ENCODE measurements around the gene PUS3. TPM values are rescaled to one million over a fixed set of nuclear protein-coding genes. Genes with fewer than 3 reads are reported as not detected.

PUS3 gene
- total and polyA plus RNA-seq, 2 experiments from 2014 or later, result 11.4 to 13.0 TPM

GRCh38 chr11:125931668-125932067, 28.7 kb upstream of the PUS3 start:
- no peaks in the 10 kb centered on the region for H3K4me1 ChIP-seq (ENCODE audit: low read depth)
- no peaks in the 10 kb centered on the region for H3K36me3 ChIP-seq
- no peak overlapping the region for H3K4me3 ChIP-seq
- TF ChIP-seq, protein P1, sequence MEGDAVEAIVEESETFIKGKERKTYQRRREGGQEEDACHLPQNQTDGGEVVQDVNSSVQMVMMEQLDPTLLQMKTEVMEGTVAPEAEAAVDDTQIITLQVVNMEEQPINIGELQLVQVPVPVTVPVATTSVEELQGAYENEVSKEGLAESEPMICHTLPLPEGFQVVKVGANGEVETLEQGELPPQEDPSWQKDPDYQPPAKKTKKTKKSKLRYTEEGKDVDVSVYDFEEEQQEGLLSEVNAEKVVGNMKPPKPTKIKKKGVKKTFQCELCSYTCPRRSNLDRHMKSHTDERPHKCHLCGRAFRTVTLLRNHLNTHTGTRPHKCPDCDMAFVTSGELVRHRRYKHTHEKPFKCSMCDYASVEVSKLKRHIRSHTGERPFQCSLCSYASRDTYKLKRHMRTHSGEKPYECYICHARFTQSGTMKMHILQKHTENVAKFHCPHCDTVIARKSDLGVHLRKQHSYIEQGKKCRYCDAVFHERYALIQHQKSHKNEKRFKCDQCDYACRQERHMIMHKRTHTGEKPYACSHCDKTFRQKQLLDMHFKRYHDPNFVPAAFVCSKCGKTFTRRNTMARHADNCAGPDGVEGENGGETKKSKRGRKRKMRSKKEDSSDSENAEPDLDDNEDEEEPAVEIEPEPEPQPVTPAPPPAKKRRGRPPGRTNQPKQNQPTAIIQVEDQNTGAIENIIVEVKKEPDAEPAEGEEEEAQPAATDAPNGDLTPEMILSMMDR (IDR thresholded peaks at IDR 0.05; ENCODE audit: low read depth, low read length), result no peak
- no peaks in the 10 kb centered on the region for H3K27me3 ChIP-seq
- H3K9me3 ChIP-seq (ENCODE audit: low read depth), result no peaks in the 10 kb centered on the region
- no peak for DNase-seq (ENCODE audit: low read depth in 1 of 2, low spot score in 1 of 2)
- H3K27ac ChIP-seq, result no peak overlapping the region

DNA sequence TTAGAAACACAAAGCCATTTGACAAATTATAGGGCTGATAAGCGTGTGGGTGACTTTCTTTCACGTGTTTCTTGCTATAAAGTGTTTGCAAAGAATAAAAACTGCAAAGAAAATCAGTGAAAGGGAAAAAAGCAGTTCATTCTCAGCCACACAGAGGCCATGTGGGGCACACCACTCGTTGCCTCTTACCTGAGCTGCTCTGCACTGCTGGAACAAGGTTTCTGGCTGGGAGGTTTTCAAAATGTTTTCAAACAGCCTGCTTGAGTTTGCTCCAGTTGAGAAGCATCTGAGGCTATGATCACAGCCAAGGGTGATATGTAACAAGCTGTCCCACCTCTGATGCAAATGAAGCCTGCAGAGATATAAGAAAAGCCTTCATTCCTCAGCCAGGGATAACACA, 28.1 kb upstream of the PUS3 start:
- Histone ChIP-seq H3K27ac (no peak overlapping the region), H3K4me3 (no peak overlapping the region), H3K27me3 (no peaks in the 10 kb centered on the region), H3K4me1 (ENCODE audit: low read depth) (no peaks in the 10 kb centered on the region), H3K36me3 (no peaks in the 10 kb centered on the region), H3K9me3 (ENCODE audit: low read depth) (no peaks in the 10 kb centered on the region)
- no peak for DNase-seq (ENCODE audit: low read depth in 1 of 2, low spot score in 1 of 2)
- TF ChIP-seq, protein P1 (IDR thresholded peaks at IDR 0.05; ENCODE audit: low read depth, low read length), result no peak

DNA sequence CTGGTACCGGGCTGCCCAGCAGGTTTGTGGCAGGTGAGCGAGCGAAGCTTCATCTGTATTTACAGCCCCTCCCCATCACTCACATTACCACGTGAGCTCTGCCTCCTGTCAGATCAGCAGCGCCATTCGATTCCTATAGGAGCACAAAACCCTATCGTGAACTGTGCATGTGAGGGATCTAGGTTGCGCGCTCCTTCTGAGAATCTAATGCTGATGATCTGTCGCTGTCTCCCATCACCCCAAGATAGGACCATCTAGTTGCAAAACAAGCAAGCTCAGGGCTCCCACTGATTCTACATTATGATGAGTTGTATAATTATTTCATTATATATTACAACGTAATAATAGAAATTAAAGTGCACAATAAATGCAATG, 27.1 kb upstream of the PUS3 start:
- TF ChIP-seq, protein P1 (IDR thresholded peaks at IDR 0.05; ENCODE audit: low read depth, low read length), result no peak
- H3K27me3 ChIP-seq, result no peaks in the 10 kb centered on the region
- H3K36me3 ChIP-seq, result no peaks in the 10 kb centered on the region
- no peak overlapping the region for H3K27ac ChIP-seq
- no peak overlapping the region for H3K4me3 ChIP-seq
- no peak for DNase-seq (ENCODE audit: low read depth in 1 of 2, low spot score in 1 of 2)
- no peaks in the 10 kb centered on the region for H3K9me3 ChIP-seq (ENCODE audit: low read depth)
- H3K4me1 ChIP-seq (ENCODE audit: low read depth), result no peaks in the 10 kb centered on the region

- Histone ChIP-seq H3K4me3 (no peak overlapping the region), H3K27ac (no peak overlapping the region), H3K36me3 (no peaks in the 10 kb centered on the region), H3K4me1 (ENCODE audit: low read depth) (no peaks in the 10 kb centered on the region), H3K27me3 (no peaks in the 10 kb centered on the region), H3K9me3 (ENCODE audit: low read depth) (no peaks in the 10 kb centered on the region)
- TF ChIP-seq, protein P1 (IDR thresholded peaks at IDR 0.05; ENCODE audit: low read depth, low read length), result no peak
- peak in 1 of 2 donors; percentile 30 for DNase-seq (ENCODE audit: low read depth in 1 of 2, low spot score in 1 of 2)
Observed at GRCh38 chr11:125929445-125930075, 26.6 kb upstream of the PUS3 start.

DNA sequence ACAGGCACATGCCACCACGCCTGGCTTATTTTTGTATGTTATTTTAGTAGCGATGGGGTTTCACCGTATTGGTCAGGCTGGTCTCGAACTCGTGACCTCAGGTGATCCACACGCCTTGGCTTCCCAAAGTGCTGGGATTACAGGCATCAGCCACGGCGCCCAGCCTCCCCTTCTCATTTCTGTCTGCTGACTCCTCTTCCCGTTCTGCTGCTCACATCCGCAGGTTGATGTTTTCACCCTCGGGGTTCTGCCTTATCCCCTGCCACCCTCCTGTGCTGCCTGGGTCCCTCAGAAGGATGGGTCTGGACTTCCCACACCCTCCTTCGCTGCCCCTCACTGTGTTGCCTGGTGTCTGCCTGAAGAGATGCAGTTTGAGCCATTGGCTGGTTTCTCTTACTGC, 23.7 kb upstream of the PUS3 start:
- TF ChIP-seq, protein P1 (IDR thresholded peaks at IDR 0.05; ENCODE audit: low read depth, low read length), result no peak
- Histone ChIP-seq H3K9me3 (ENCODE audit: low read depth) (no peaks in the 10 kb centered on the region), H3K27ac (no peak overlapping the region), H3K36me3 (no peaks in the 10 kb centered on the region), H3K4me1 (ENCODE audit: low read depth) (no peaks in the 10 kb centered on the region), H3K27me3 (no peaks in the 10 kb centered on the region), H3K4me3 (no peak overlapping the region)
- DNase-seq (ENCODE audit: low read depth in 1 of 2, low spot score in 1 of 2), result no peak
